ENCODE results near the gene ZMYM2.

GRCh38 chr13:19950374-19950773 lies 8.2 kb upstream of the ZMYM2 start:
- TF ChIP-seq CTCF (IDR thresholded peaks at IDR 0.05) = no peak
- no peak for TF ChIP-seq EP300 (IDR thresholded peaks at IDR 0.05)
